OCI-LY7 (cell line): Measurements from ENCODE around the gene VPREB3. TPM values are rescaled to one million over a fixed set of nuclear protein-coding genes. Genes with fewer than 3 reads are reported as not detected.

Experiments used
- BruUV-seq: library from RNA; stranded (reverse); fragments of 400-500 nt; replicated peaks from 2 replicates; lab custom pipeline; 2021; lab: Mats Ljungman, UMichigan
- CTCF ChIA-PET: fragments of 300-600 bp; sonication (Branson Sonifier 250); formaldehyde crosslinking; loops from one replicate; lab custom pipeline; 2022; ENCODE audit warnings: antibody characterized with exemption; ENCODE audit not compliant: unreplicated experiment; lab: Charles Lee
- POLR2A ChIA-PET: fragments of 300-600 bp; sonication (Branson Sonifier 250); formaldehyde crosslinking; loops from one replicate; lab custom pipeline; 2022; ENCODE audit warnings: antibody characterized with exemption; lab: Charles Lee
- DNase-seq: peaks from one replicate; pipeline ENCODE4 v3.0.0-alpha.2; 2015; ENCODE audit warnings: low spot score
- H2AFZ ChIP-seq: fragments of 200-600 bp; sonication (generic), shearing (Covaris generic); 2 replicates; pipeline ENCODE4 v1.6.1; 2014; ENCODE audit warnings: mild to moderate bottlenecking, antibody characterized with exemption, low read length, moderate library complexity
- H3K27ac ChIP-seq: fragments of 200-600 bp; sonication (generic); 2 replicates; pipeline ENCODE4 v1.5.1; 2014; ENCODE audit warnings: mixed run types, low read depth, mild to moderate bottlenecking, moderate library complexity, low read length, inconsistent platforms; ENCODE audit not compliant: poor library complexity, severe bottlenecking
- H3K36me3 ChIP-seq: fragments of 200-600 bp; sonication (generic); 2 replicates; pipeline ENCODE4 v1.6.1; 2014; ENCODE audit warnings: mild to moderate bottlenecking, antibody characterized with exemption, low read length, moderate library complexity, mixed read lengths; ENCODE audit not compliant: insufficient read depth
- H3K4me1 ChIP-seq: fragments of 200-600 bp; sonication (generic); 2 replicates; pipeline ENCODE4 v1.5.1; 2014; ENCODE audit warnings: mild to moderate bottlenecking, low read length; ENCODE audit not compliant: insufficient read depth, poor library complexity, severe bottlenecking
- H3K4me2 ChIP-seq: fragments of 200-600 bp; sonication (generic); 2 replicates; pipeline ENCODE4 v1.6.1; 2014; ENCODE audit warnings: mild to moderate bottlenecking, low read length
- H3K4me3 ChIP-seq: fragments of 200-600 bp; sonication (generic); 2 replicates; pipeline ENCODE4 v1.5.1; 2014; ENCODE audit warnings: mild to moderate bottlenecking, low read depth, low read length; ENCODE audit not compliant: poor library complexity, severe bottlenecking
- H3K79me2 ChIP-seq: fragments of 200-600 bp; sonication (generic); 2 replicates; pipeline ENCODE4 v1.6.1; 2016; ENCODE audit warnings: low read depth, mild to moderate bottlenecking, low read length, moderate library complexity, mixed read lengths; ENCODE audit not compliant: insufficient read depth
- H3K9me2 ChIP-seq: fragments of 200-600 bp; sonication (generic); 2 replicates; pipeline ENCODE4 v1.6.1; 2016; ENCODE audit warnings: mild to moderate bottlenecking, low read length, mixed read lengths; ENCODE audit not compliant: insufficient read depth
- H3K9me3 ChIP-seq: fragments of 200-600 bp; sonication (generic); 2 replicates; pipeline ENCODE4 v1.6.1; 2014; ENCODE audit warnings: mild to moderate bottlenecking, mixed run types, low read length, mixed read lengths
- H4K20me1 ChIP-seq: fragments of 200-600 bp; sonication (generic); 2 replicates; pipeline ENCODE4 v1.6.1; 2014; ENCODE audit warnings: mild to moderate bottlenecking, antibody characterized with exemption, low read length, moderate library complexity, mixed read lengths; ENCODE audit not compliant: insufficient read depth
- CTCF ChIP-seq: fragments of 200-600 bp; sonication (generic); conservative IDR thresholded peaks from 2 replicates; pipeline ENCODE4 v1.5.1; 2014; ENCODE audit warnings: mild to moderate bottlenecking, antibody characterized with exemption, low read length, moderate library complexity, mixed read lengths
- EZH2phosphoT487 ChIP-seq: fragments of 200-600 bp; sonication (generic); IDR thresholded peaks from 2 replicates; pipeline ENCODE4 v1.6.1; 2018; ENCODE audit warnings: low read depth, borderline replicate concordance, mild to moderate bottlenecking, mixed run types, antibody characterized with exemption, low read length, moderate library complexity, mixed read lengths
- intact Hi-C: fragments of 100-400 bp; cut with micrococcal nuclease; formaldehyde crosslinking; loops from one replicate; pipeline ENCODE4 v1.10.0; 2022; ENCODE audit not compliant: unreplicated experiment
- total RNA-seq, 2 experiments: library from RNA; depleted of rRNA in 1 of 2; stranded (reverse); fragments of >200 nt in 1 of 2; shearing (Covaris generic) in 1 of 2; gene quantifications; 2 replicates each; pipeline ENCODE4 v1.2.3, GENCODE V29; 2014 to 2022

The VPREB3 gene
- total RNA-seq, 2 experiments from 2014 or later: 241 to 312 TPM

- Histone ChIP-seq H3K9me2 (no peaks in the 10 kb centered on the region), H3K4me3 (peak overlapping the region; percentile 99), H3K79me2 (peaks cover 26% of the 10 kb centered on the region), H3K36me3 (peaks cover 25% of the 10 kb centered on the region), H3K4me2 (peak overlapping the region; percentile 98), H3K9me3 (no peaks in the 10 kb centered on the region), H4K20me1 (peaks cover 12% of the 10 kb centered on the region; the same call in 1 of the 2 replicates), H3K4me1 (peaks cover 78% of the 10 kb centered on the region), H3K27ac (peak overlapping the region; percentile 74), H2AFZ (peak overlapping the region; percentile 75)
- ChIA-PET POLR2A (interaction anchor here (0.7 to 1.9 kb wide), 10 partner anchors 15 to 90 kb away, joined by 3 to 8 read pairs (median 4); partner anchors contain the start of genes SLC2A11 and VPREB3), CTCF (interaction anchor here (1.0 to 1.4 kb wide), 2 partner anchors 75 to 80 kb away, joined by 3 to 7 read pairs; no protein-coding TSS in a partner anchor)
- intact Hi-C loops: loop anchor here (2.0 to 5.0 kb wide), 3 partner anchors 69 to 227 kb away; partner anchors contain the start of gene DERL3
- no peak for TF ChIP-seq EZH2phosphoT487
- peak; percentile 75 for DNase-seq
- no TSS peak for BruUV-seq
These were observed 15.2 kb upstream of the VPREB3 start for GRCh38 chr22:23769321-23769965.

GRCh38 chr22:23767673-23768548, 13.7 kb upstream of the VPREB3 start, which contains the start of gene CHCHD10:
TSS of gene CHCHD10 (minus strand) at chr22:23767972. CDS start at chr22:23767874, 98 bp downstream.
- Histone ChIP-seq H3K79me2 (peaks cover 26% of the 10 kb centered on the region), H3K4me1 (peaks cover 80% of the 10 kb centered on the region), H3K4me3 (peak within 1 kb of the TSS; percentile 99), H4K20me1 (peaks cover 12% of the 10 kb centered on the region; the same call in 1 of the 2 replicates), H3K4me2 (peak within 1 kb of the TSS; percentile 98), H3K9me3 (no peaks in the 10 kb centered on the region), H3K36me3 (peaks cover 38% of the 10 kb centered on the region), H2AFZ (peak within 1 kb of the TSS; percentile 34; the same call in 1 of the 2 replicates), H3K27ac (peak within 1 kb of the TSS; percentile 74), H3K9me2 (no peaks in the 10 kb centered on the region)
- DNase-seq: peak; percentile 89
- POLR2A ChIA-PET: interaction anchor here (0.7 to 1.8 kb wide), 5 partner anchors 12 to 90 kb away, joined by 3 to 9 read pairs (median 4); partner anchors contain the start of gene SLC2A11
- TF ChIP-seq EZH2phosphoT487 (no peak), CTCF (peak; percentile 86)
- CTCF ChIA-PET: interaction anchor here (1.4 kb wide), 1 partner anchor 90 kb away, joined by 4 read pairs; the partner anchor contains the start of gene SLC2A11
- no TSS peak for BruUV-seq
- intact Hi-C loops: loop anchor here (1.0 to 5.0 kb wide), 5 partner anchors 32 to 226 kb away; partner anchors contain the start of gene DERL3

GRCh38 chr22:23767303-23767672, 13.1 kb upstream of the VPREB3 start:
- peaks cover 80% of the 10 kb centered on the region for H3K4me1 ChIP-seq
- H3K36me3 ChIP-seq: peaks cover 43% of the 10 kb centered on the region
- peaks cover 26% of the 10 kb centered on the region for H3K79me2 ChIP-seq
- DNase-seq: no peak
- CTCF ChIA-PET: no interaction called here
- TF ChIP-seq EZH2phosphoT487 (no peak), CTCF (no peak)
- peak overlapping the region; percentile 99 for H3K4me3 ChIP-seq
- intact Hi-C loops: loop anchor here (5.0 kb wide), 2 partner anchors 145 to 225 kb away; no protein-coding TSS in a partner anchor
- no TSS peak for BruUV-seq
- no peaks in the 10 kb centered on the region for H3K9me3 ChIP-seq
- peak overlapping the region; percentile 74 for H3K27ac ChIP-seq
- no peak overlapping the region for H2AFZ ChIP-seq
- POLR2A ChIA-PET: interaction anchor here (0.8 to 1.8 kb wide), 4 partner anchors 12 to 90 kb away, joined by 3 to 9 read pairs (median 4); partner anchors contain the start of genes SLC2A11 and VPREB3
- peaks cover 12% of the 10 kb centered on the region; the same call in 1 of the 2 replicates for H4K20me1 ChIP-seq
- H3K9me2 ChIP-seq: no peaks in the 10 kb centered on the region
- H3K4me2 ChIP-seq: peak overlapping the region; percentile 98
